ENCODE results near the gene MSANTD1. TPM values are rescaled to one million over a fixed set of nuclear protein-coding genes. Genes with fewer than 3 reads are reported as not detected.

The MSANTD1 gene
- total and polyA plus RNA-seq, 8 donors: 0.31 to 5.8 (median 2.6) TPM; not detected in 2

GRCh38 chr4:3284734-3285557 lies 36.0 kb downstream of the MSANTD1 start:
- intact Hi-C loops (cut with DNase I; ENCODE audit: low total_unique reads): no loop called here
- H3K4me1 ChIP-seq: peaks cover 0 to 6% (median 0%) of the 10 kb centered on the region in 4 donors
- 78 to 85% (median 84%) methylated on average over 23 to 24 of the region's 24 CpGs for WGBS, 5 donors
- no peak overlapping the region for H3K27ac ChIP-seq
- no peak overlapping the region for H3K4me3 ChIP-seq
- peaks cover 0 to 43% (median 23%) of the 10 kb centered on the region in 3 donors for H3K27me3 ChIP-seq
- no peaks in the 10 kb centered on the region for H3K9me3 ChIP-seq
- H3K36me3 ChIP-seq: no peaks in the 10 kb centered on the region
- DNase-seq: peak in 1 of 2 donors; percentile 21
- TF ChIP-seq POLR2A (IDR thresholded peaks at IDR 0.05) (no peak), POLR2AphosphoS5 (IDR thresholded peaks at IDR 0.05) (no peak), CTCF (IDR thresholded peaks at IDR 0.05) (no peak), EP300 (IDR thresholded peaks at IDR 0.05) (no peak)

DNA sequence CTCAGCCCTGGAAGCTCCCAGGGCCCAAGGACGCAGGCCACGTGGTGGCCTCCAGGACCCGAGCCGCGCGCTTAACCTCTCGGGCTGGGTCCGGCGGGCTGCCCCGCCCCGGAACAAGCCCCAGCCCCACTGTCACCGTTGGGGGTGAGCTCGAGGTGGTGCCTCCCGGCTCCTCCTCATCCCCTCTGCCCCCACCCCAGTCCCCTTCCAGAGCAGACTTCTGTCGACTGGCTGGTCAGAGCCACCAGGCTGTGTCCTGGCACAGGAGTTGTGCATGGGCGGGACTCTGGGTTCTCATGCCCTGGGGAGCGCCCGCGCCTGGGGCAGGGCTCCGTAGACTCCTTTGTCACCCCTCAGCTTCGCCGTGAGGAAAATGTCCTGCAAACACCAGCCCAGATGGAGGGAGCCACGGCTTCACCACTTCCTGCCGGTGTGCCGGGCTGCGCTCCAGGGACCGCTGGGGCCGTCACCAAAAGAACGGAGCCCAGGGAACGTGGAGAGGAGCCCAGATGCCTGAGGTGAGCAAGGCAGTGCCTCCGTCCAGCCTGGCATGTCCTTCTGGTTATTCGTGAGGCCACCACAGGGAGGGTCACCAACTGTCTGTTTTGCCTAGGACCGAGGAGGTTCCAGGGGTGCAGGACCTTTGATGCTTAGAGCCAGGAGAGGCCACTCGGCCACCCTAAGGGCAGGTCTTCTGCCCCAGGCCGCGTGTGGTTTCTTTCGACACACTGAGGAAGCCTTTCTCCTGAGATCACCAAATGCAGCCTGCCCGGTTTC lies 36.8 kb downstream of the MSANTD1 start:
- intact Hi-C loops (cut with DNase I; ENCODE audit: low total_unique reads): no loop called here
- Histone ChIP-seq H3K27me3 (peaks cover 0 to 43% (median 23%) of the 10 kb centered on the region in 3 donors), H3K36me3 (no peaks in the 10 kb centered on the region), H3K9me3 (no peaks in the 10 kb centered on the region), H3K4me3 (no peak overlapping the region), H3K4me1 (peaks cover 0 to 6% (median 1%) of the 10 kb centered on the region in 4 donors), H3K27ac (no peak overlapping the region)
- WGBS, 5 donors: 60 to 71% (median 64%) methylated on average over 32 to 38 of the region's 38 CpGs
- peak in 1 of 2 donors; percentile 32 for DNase-seq
- TF ChIP-seq POLR2AphosphoS5 (IDR thresholded peaks at IDR 0.05) (no peak), POLR2A (IDR thresholded peaks at IDR 0.05) (no peak), EP300 (IDR thresholded peaks at IDR 0.05) (no peak), CTCF (IDR thresholded peaks at IDR 0.05) (no peak)

DNA sequence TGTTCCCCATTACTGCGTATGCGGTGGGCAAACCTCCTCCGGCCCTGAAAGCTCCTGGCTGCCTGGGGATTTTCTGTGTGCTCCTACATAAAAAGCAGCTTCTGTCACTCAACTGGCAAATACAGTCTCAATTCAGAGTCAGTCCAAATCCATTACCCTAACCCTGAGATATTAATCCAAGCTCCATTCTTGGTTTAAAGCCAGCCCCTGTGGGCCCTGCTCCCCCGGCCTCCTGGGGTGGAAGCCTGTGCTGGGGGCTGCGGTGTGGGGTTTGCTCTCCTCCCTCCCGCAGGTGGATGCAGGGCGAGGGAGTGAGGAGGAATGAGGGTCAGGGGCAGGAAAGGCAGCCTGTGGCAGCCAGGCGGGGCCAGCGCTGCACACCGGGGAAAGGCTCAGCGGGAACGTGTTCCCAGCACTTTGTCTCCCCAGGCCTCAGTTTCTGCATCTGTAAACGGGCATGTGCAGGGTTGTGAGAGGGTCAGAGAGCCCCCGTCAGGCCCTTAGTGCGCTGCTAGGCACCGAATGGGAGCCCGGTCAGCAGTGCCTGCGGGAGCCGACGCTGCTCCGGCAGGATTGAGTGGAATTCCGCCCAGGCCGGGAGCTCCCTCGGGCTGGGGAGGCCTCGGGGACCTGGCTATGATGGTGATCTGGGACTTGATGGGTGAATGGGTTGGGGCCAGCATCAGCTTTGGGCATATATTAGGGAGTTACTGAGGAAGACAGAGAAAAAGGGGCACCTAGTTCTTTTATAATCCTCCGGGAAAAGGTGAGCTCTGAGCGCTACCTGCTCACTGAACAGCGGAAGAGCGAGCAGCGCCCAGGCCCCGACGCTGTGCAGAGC lies 37.6 kb downstream of the MSANTD1 start:
- TF ChIP-seq POLR2A (IDR thresholded peaks at IDR 0.05) (no peak), EP300 (IDR thresholded peaks at IDR 0.05) (no peak), CTCF (IDR thresholded peaks at IDR 0.05) (no peak), POLR2AphosphoS5 (IDR thresholded peaks at IDR 0.05) (no peak)
- WGBS, 5 donors: 64 to 76% (median 71%) methylated on average over 29 to 32 of the region's 32 CpGs
- DNase-seq: peak in 1 of 2 donors; percentile 22

More for the DNA sequence above, 37.6 kb downstream of the MSANTD1 start:
- Histone ChIP-seq H3K9me3 (no peaks in the 10 kb centered on the region), H3K36me3 (no peaks in the 10 kb centered on the region), H3K27me3 (peaks cover 0 to 43% (median 23%) of the 10 kb centered on the region in 3 donors), H3K27ac (no peak overlapping the region), H3K4me3 (no peak overlapping the region), H3K4me1 (peaks cover 6 to 13% (median 9%) of the 10 kb centered on the region in 4 donors)
- intact Hi-C loops (cut with DNase I; ENCODE audit: low total_unique reads): no loop called here
